NCI-H2227 treated with DMSO at 0.1 percent for 48 hours (cell line): Measurements from ENCODE around the gene PPM1F.

Experiments used
- DNase-seq: peaks from one replicate; lab custom pipeline; 2025; lab: John Stamatoyannopoulos, UW

PPM1F gene

GRCh38 chr22:21960200-21961126 is 7.8 kb upstream of the PPM1F start:
- DNase-seq = no peak

- no peak for DNase-seq
These were observed 6.8 kb upstream of the PPM1F start for GRCh38 chr22:21959274-21960074.

DNA sequence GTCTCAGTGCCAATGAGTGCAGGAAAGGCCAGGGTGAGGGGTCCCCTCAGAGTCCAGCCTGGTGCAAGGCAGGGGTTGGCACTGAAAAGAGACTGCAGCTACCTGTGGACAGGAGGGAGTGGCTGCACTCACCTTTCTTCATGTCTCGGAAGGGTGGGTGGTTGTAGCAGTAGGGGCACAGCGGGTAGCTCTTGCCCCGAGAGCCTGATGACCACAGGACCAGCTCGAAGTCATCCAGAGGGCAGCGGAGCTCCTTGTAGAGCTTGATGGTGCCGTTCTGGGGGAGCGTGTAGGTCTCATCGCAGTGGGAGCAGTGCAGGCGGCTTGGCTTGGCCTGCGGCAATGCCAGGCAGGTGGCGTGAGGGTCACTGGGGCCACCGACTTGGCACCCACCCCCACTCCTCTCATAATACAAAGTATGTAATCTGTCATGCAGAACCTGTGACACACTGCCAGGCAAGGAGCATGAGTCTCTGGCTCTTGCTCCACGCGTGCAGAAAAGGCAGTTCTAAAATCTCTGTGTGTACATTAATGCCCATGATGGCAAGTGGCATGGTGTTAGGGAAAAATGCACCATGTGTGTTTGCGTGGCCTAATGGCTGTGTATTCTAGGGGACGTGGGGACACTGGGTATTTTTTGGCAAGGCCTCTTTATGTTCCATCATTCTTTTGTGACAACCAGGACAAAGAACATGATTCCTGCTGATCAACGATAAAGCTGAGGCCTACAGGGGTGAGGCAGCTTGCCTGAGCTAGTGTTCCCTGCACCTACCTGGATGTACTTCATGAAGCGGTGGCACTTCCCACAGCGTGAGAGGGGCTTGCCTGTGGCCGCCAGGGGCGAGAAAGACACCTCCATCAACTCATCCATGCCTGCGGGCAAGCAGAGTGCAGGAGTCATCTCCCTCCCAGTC is 6.0 kb upstream of the PPM1F start:
- DNase-seq = no peak

DNA sequence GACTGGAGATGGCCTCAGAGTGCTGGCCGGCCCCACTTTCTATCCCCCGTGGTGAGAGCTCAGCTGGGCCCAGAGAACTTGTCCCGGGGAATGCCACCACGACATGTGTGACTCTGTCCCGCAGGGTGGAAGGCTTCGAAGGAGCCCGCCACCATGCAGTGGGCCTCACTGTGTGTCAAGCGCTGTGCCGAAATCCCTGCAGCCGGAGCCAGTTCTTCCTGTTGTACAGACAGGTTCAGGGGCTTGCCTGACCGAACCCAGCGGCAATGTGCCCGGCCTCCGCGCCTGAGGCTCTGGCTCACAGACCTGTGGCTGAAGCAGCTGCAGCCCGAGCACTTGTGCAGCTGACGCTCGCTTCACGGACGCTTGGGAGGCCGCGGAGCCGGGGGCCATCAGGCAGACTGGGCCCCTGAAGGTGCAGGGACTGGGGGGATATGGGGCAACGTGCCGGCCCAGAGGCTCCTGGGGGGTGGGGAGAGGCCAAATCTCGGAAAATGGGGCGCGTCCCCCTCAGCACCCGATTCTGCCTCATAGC is 650 bp downstream of the PPM1F start:
- DNase-seq = no peak

DNA sequence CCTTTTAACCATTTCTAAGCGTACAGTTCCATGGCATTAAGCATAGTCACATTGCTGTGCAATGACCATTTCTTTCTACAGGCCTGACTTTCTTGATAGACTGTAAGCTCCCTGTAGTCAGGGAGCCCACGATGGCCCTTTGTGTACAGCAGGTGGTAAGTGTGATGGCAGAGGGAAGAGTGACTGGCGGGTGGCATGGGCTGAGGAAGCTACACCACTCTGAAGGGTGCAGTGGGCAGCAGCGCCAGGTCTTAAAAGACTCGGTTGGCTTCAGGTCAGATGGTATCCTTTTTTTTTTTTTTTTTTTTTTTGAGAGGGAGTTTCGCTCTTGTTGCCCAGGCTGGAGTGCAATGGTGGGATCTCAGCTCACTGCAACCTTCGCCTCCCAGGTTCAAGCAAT is 1.6 kb downstream of the PPM1F start:
- no peak for DNase-seq

DNA sequence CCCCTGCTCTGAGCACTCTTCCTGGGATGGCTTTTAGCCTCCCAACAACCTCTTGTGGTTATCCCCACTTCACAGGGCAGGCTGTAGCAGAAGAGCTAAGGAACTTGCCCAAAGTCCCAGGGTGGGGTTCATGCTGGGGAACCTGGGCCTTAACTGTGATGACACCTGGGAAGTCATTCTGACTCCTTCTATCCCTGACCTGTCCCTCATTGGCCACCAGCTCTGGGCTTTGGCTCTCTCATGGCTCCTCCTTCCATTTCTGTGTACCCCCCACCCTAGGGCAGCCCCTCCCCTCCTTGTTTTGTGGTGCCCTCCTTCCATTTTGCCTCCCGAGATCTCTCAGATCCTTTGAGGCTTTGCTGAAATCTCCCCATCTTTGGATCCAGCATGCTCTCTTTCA is 2.7 kb downstream of the PPM1F start:
- no peak for DNase-seq

DNA sequence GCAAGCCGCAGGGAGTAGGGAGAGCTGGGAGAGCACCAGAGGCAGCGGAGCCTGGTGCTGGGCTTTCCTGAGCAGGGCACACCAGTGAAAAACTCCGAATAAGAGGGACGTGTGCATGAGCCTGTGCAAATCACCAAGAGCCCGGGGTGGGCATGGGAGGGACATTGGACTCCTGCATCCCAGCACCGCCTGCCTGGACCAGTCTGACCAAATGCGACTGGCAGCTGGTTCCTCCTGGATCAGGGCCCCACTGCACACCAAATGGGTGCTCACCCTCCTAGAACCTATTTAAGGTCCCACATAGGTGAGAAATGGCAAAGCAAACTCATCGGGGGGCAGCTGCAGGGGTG is 3.1 kb downstream of the PPM1F start:
- no peak for DNase-seq

DNA sequence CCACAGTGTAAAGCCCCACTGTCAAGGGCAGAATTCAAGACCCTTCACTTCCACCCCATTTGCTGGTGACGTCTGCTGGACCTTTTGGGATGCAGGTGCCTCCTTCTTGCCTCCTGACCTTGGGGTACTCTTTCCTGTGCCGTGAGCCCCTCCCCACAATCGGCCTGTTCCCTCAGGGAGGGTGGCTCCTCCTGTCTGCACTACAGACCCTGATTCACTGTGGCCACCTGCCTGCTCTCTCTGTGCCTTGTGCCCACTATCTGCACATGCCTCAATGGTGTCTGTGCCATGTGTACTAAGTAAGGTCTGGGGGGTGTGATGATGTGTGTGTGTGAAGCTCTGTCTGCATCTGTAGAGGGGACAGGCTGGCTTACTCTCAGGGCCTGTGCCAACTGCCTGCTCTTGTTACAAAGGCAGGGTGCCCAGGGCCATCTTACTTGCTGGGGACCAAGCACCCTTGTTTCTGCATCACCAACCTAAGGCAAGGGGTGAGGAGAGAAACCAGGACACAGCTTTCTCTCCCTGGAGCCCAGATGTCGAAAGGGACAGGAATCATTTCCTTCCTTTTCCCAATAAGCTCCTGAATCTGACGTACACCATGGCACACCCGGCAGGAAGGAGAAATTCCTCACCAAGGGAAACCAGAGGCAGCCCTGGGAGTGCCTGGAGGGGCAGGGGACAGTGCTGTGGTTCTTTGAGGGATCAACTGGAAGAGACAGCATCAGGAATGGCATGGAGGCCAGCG is 3.7 kb downstream of the PPM1F start:
- DNase-seq = no peak

- DNase-seq = no peak
These were observed 4.3 kb downstream of the PPM1F start for GRCh38 chr22:21948390-21948789.

GRCh38 chr22:21947040-21948014 is 5.3 kb downstream of the PPM1F start:
- DNase-seq = no peak

DNA sequence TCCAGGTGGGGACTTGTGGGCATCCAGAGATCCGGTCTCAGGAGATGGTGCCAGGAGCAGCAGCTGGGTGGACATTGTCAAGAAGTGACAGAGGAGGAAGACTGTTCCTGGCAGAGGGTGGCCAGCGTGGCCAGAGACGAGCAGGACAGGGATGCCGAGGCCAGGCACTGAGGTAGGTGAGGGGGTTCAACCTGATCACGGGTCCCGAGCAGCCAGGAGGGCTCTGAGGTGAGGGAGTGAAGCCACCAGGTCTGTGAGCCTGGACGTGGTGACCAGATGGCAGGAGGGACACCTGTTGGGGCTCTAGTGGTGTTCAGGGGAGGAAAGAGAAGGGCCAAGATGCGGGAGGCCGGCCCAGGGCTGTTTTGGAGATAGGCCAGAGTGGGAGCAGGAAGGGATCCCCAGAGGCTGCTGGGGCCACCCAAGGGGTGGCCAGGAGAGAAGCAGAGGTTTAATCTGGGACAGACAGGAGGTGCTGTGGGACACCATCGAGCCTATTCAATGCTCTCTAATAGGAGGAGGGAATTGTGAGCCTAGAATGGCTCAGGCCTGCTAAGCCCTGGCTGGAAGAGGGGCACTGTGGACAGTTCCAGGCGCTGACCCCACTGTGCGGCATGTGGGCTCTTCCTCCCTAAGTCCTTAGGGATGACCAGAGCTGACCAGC is 6.3 kb downstream of the PPM1F start:
- no peak for DNase-seq

- DNase-seq = no peak
These were observed 7.0 kb downstream of the PPM1F start for GRCh38 chr22:21945453-21946261.

DNA sequence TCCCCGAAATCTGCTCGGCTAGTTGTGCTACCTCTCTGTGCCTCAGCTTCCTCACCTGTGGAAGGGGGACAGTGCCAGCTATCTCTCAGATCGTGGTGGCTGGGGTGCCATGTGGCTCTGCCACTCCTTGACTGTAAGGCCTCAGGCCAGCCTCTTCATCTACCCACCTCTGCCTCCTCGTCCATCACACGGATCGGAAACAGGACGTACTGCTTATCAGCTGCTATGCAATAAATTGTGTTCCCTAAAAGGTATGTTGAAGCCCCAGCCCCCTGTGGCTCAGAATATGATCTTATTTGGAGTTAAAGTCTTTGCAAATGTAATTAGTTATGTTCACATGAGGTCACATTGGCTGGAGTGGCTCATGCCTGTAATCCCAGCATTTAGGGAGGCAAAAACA is 7.8 kb downstream of the PPM1F start:
- no peak for DNase-seq

- DNase-seq = no peak
These were observed 8.8 kb downstream of the PPM1F start for GRCh38 chr22:21943571-21944448.

- no peak for DNase-seq
These were observed 10.0 kb downstream of the PPM1F start for GRCh38 chr22:21942407-21943343.

GRCh38 chr22:21941921-21942320 is 10.7 kb downstream of the PPM1F start:
- no peak for DNase-seq
